IMR-90 (cell line): ENCODE results near the gene DRAP1. TPM values are rescaled to one million over a fixed set of nuclear protein-coding genes. Genes with fewer than 3 reads are reported as not detected.

Experiments used
- ATAC-seq: fragments of 200-7000 bp; cut with Tn5 transposase; 2 replicates; pipeline ENCODE4 v1.9.1; 2020; ENCODE audit warnings: low read depth, mild to moderate bottlenecking, moderate library complexity
- BruUV-seq: library from RNA; stranded (reverse); fragments of 400-500 nt; replicated peaks from 2 replicates; lab custom pipeline; 2021; lab: Mats Ljungman, UMichigan
- CTCF ChIA-PET: fragments of 300-600 bp; formaldehyde crosslinking; extraction: SDS; loops from one replicate; lab custom pipeline; 2021; ENCODE audit warnings: antibody characterized with exemption; lab: Yijun Ruan, JAX
- POLR2A ChIA-PET: fragments of 300-600 bp; sonication (Branson Sonifier 250); formaldehyde crosslinking; loops from one replicate; lab custom pipeline; 2022; ENCODE audit warnings: antibody characterized with exemption; ENCODE audit not compliant: unreplicated experiment; lab: Charles Lee
- DNase-seq: peaks from one replicate; pipeline ENCODE4 v3.0.0; 2013
- H2AFZ ChIP-seq: replicated peaks from 2 replicates; pipeline ENCODE3; 2013; ENCODE audit warnings: low read length, mild to moderate bottlenecking; ENCODE audit not compliant: poor library complexity
- H2AK5ac ChIP-seq: 2 replicates; pipeline ENCODE4 v1.6.1; 2013; ENCODE audit warnings: low read depth, low read length, inconsistent platforms
- H2AK9ac ChIP-seq: replicated peaks from 2 replicates; pipeline ENCODE3; 2013; ENCODE audit warnings: mild to moderate bottlenecking, low read depth, low read length, moderate library complexity; ENCODE audit not compliant: poor library complexity
- H2BK120ac ChIP-seq: 2 replicates; pipeline ENCODE4 v1.6.1; 2013; ENCODE audit warnings: low read depth, low read length, inconsistent platforms
- H2BK15ac ChIP-seq: 3 replicates; pipeline ENCODE4 v1.6.1; 2013; ENCODE audit warnings: low read depth, low read length, inconsistent platforms
- H2BK20ac ChIP-seq: 2 replicates; pipeline ENCODE4 v1.6.1; 2013; ENCODE audit warnings: low read depth, mild to moderate bottlenecking, inconsistent platforms, low read length, moderate library complexity
- H2BK5ac ChIP-seq: 2 replicates; pipeline ENCODE4 v1.6.1; 2013; ENCODE audit warnings: mild to moderate bottlenecking, low read depth, low read length, inconsistent platforms; ENCODE audit not compliant: poor library complexity, severe bottlenecking
- H3K14ac ChIP-seq: replicated peaks from 2 replicates; pipeline ENCODE4 v1.6.1; 2013; ENCODE audit warnings: low read depth, low read length, inconsistent platforms
- H3K18ac ChIP-seq: 2 replicates; pipeline ENCODE4 v1.6.1; 2013; ENCODE audit warnings: low read depth, low read length, control low read depth
- H3K23ac ChIP-seq: 2 replicates; pipeline ENCODE4 v1.6.1; 2013; ENCODE audit warnings: low read depth, low read length, inconsistent platforms
- H3K27ac ChIP-seq: 2 replicates; pipeline ENCODE4 v1.5.1; 2013; ENCODE audit warnings: mild to moderate bottlenecking, control low read depth, low read length; ENCODE audit not compliant: insufficient read depth
- H3K27me3 ChIP-seq: 2 replicates; pipeline ENCODE4 v1.6.1; 2013; ENCODE audit warnings: low read length; ENCODE audit not compliant: control insufficient read depth, insufficient read depth
- H3K36me3 ChIP-seq: 2 replicates; pipeline ENCODE4 v1.6.1; 2013; ENCODE audit warnings: low read length, mixed read lengths; ENCODE audit not compliant: control insufficient read depth, insufficient read depth
- H3K4ac ChIP-seq: 2 replicates; pipeline ENCODE4 v1.6.1; 2013; ENCODE audit warnings: low read depth, low read length, inconsistent platforms
- H3K4me1 ChIP-seq: 2 replicates; pipeline ENCODE4 v1.6.1; 2013; ENCODE audit warnings: low read length, mixed read lengths; ENCODE audit not compliant: control insufficient read depth, insufficient read depth
- H3K4me2 ChIP-seq: 2 replicates; pipeline ENCODE4 v1.6.1; 2013; ENCODE audit warnings: low read depth, mild to moderate bottlenecking, control low read depth, low read length, moderate library complexity
- H3K4me3 ChIP-seq: 2 replicates; pipeline ENCODE4 v1.5.1; 2013; ENCODE audit warnings: low read depth, mild to moderate bottlenecking, control low read depth, low read length, moderate library complexity; ENCODE audit not compliant: insufficient read depth
- H3K56ac ChIP-seq: 2 replicates; pipeline ENCODE4 v1.6.1; 2013; ENCODE audit warnings: low read length, inconsistent platforms; ENCODE audit not compliant: insufficient read depth; ENCODE audit errors: extremely low read depth
- H3K79me1 ChIP-seq, 2 experiments: 2 replicates each; pipeline ENCODE4 v1.6.1; 2013; ENCODE audit warnings: low read length in 2 of 2, inconsistent platforms in 1 of 2, low read depth in 1 of 2
- H3K9ac ChIP-seq: 2 replicates; pipeline ENCODE4 v1.6.1; 2013; ENCODE audit warnings: low read depth, low read length, control low read depth
- H3K9me1 ChIP-seq: 2 replicates; pipeline ENCODE4 v1.6.1; 2013; ENCODE audit warnings: low read length, inconsistent platforms; ENCODE audit not compliant: insufficient read depth
- H3K9me3 ChIP-seq: 2 replicates; pipeline ENCODE4 v1.6.1; 2013; ENCODE audit warnings: low read length; ENCODE audit not compliant: control insufficient read depth, insufficient read depth
- H4K20me1 ChIP-seq: 2 replicates; pipeline ENCODE4 v1.6.1; 2013; ENCODE audit warnings: low read length, inconsistent platforms; ENCODE audit not compliant: insufficient read depth
- H4K5ac ChIP-seq: 2 replicates; pipeline ENCODE4 v1.6.1; 2013; ENCODE audit warnings: mild to moderate bottlenecking, low read depth, low read length, control low read depth
- H4K8ac ChIP-seq, 2 experiments: 2 replicates each; pipeline ENCODE4 v1.6.1; 2013; ENCODE audit warnings: low read depth in 2 of 2, low read length in 2 of 2, control low read depth in 1 of 2, inconsistent platforms in 1 of 2
- H4K91ac ChIP-seq: 2 replicates; pipeline ENCODE4 v1.6.1; 2013; ENCODE audit warnings: low read depth, low read length, inconsistent platforms; ENCODE audit not compliant: insufficient read depth
- CTCF ChIP-seq: conservative IDR thresholded peaks from 2 replicates; pipeline ENCODE4 v1.5.1; 2012; ENCODE audit warnings: mild to moderate bottlenecking, low read depth, low read length, improper control_type of control experiment
- FOS ChIP-seq: fragments of 150-350 bp; IDR thresholded peaks from 2 replicates; pipeline ENCODE4 v1.6.1; 2016; ENCODE audit warnings: low read depth, low read length
- MAZ ChIP-seq: IDR thresholded peaks from 2 replicates; pipeline ENCODE4 v1.6.1; 2012; ENCODE audit warnings: low read depth, mild to moderate bottlenecking, low read length, improper control_type of control experiment, moderate library complexity, borderline replicate concordance
- MXI1 ChIP-seq: IDR thresholded peaks from 2 replicates; pipeline ENCODE4 v1.6.1; 2012; ENCODE audit warnings: low read depth, mild to moderate bottlenecking, low read length, moderate library complexity, borderline replicate concordance
- POLR2A ChIP-seq: IDR thresholded peaks from 2 replicates; pipeline ENCODE4 v1.6.1; 2012; ENCODE audit warnings: mild to moderate bottlenecking, low read depth, low read length
- RAD21 ChIP-seq: IDR thresholded peaks from 2 replicates; pipeline ENCODE4 v1.6.1; 2012; ENCODE audit warnings: low read length, improper control_type of control experiment
- WGBS, 2 experiments: methylation state at CpG; one replicate each; pipeline versions ENCODE4 v1.1.5 to v1.1.7; 2013; ENCODE audit warnings: missing lambda C conversion rate in 2 of 2; ENCODE audit not compliant: insufficient read length in 1 of 2; ENCODE audit errors: extremely low coverage in 2 of 2; 5-methylcytosine and 5-hydroxymethylcytosine counted together
- dilution Hi-C: fragments of 300-500 bp; cut with HindIII; formaldehyde crosslinking; loops from one replicate; pipeline ENCODE4 v1.14.3; 2018; ENCODE audit warnings: low sequenced_read_pairs; ENCODE audit not compliant: unreplicated experiment
- in situ Hi-C: fragments of 300-500 bp; cut with MboI; formaldehyde crosslinking; loops from 3 replicates; pipeline ENCODE4 v1.14.3; 2019; ENCODE audit warnings: low sequenced_read_pairs, inconsistent platforms, mixed read lengths
- intact Hi-C: fragments of 100-400 bp; cut with micrococcal nuclease; formaldehyde crosslinking; loops from 2 replicates; pipeline ENCODE4 v1.10.0; 2022
- polyA plus RNA-seq, 3 experiments: library from polyadenylated mRNA; depleted of rRNA; stranded (reverse); fragments of >200 nt; gene quantifications; 2 replicates each; pipeline ENCODE4 v1.2.3, GENCODE V29; 2012; ENCODE audit warnings: low replicate concordance in 1 of 3
- total RNA-seq: library from RNA; depleted of rRNA; stranded (reverse); fragments of >200 nt; gene quantifications from 2 replicates; pipeline ENCODE4 v1.2.3, GENCODE V29; 2012
- TF ChIP-seq, protein P1 (sequence below): fragments of 150-350 bp; IDR thresholded peaks from 2 replicates; pipeline ENCODE4 v1.6.1; 2017; ENCODE audit warnings: mild to moderate bottlenecking, antibody characterized with exemption, low read length, low read depth

Gene DRAP1
- total and polyA plus RNA-seq, 2 of the 4 experiments (the other 2 are of a cell fraction), result 237 to 344 TPM

DNA sequence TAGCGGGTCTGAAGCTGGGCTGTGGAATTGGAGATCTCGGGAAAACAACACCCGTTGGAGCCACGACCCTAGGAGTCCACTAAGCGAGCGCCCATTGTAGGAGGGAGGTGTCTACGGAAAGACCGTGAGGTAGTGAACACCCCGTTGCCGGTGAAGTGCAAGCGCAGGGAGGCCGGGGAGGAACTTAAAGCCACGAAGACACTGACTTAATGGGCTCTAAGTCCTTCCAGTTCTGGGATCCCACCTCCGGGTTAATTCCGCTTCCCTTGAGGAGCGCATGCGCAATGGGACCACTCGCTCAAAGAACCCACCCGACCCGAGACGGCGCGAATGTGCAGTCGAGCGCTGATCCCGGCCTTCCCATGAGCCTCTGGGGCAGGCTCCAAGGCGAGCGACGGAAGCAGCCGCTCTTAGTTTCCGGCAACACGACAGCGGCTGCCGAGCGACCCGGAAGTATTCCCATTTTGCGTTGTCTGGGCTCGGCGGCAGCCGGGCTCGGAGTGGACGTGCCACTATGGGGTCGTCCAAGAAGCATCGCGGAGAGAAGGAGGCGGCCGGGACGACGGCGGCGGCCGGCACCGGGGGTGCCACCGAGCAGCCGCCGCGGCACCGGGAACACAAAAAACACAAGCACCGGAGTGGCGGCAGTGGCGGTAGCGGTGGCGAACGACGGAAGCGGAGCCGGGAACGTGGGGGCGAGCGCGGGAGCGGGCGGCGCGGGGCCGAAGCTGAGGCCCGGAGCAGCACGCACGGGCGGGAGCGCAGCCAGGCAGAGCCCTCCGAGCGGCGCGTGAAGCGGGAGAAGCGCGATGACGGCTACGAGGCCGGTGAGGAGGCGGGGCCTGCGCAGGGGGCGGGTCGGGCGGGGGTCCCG is 42.3 kb downstream of the DRAP1 start, which contains the start of gene SART1:
Gene SART1, plus strand, starts transcription at position 468 of the 874 bp plus-strand sequence. Its CDS starts 47 bp downstream, at position 515.
- POLR2A ChIA-PET, result interaction anchor here (0.8 kb wide), 1 partner anchor 70 kb away, joined by 3 read pairs; no protein-coding TSS in a partner anchor

More for the DNA sequence above, 42.3 kb downstream of the DRAP1 start, which contains the start of gene SART1:
- dilution Hi-C loops (no loop called here), intact Hi-C loops (loop anchor here (2.0 to 5.0 kb wide), 2 partner anchors 44 to 73 kb away; partner anchors contain the start of genes C11orf68, DRAP1 and FIBP), in situ Hi-C loops (loop anchor here (5.0 kb wide), 1 partner anchor 69 kb away; the partner anchor contains the start of gene CCDC85B)
- Histone ChIP-seq H3K27me3 (no peaks in the 10 kb centered on the region), H4K20me1 (peaks cover 7% of the 10 kb centered on the region), H3K14ac (peak within 1 kb of the TSS; percentile 98), H3K4me2 (peak within 1 kb of the TSS; percentile 98), H3K18ac (peak within 1 kb of the TSS; percentile 62), H3K4me3 (peak within 1 kb of the TSS; percentile 59), H4K91ac (peak within 1 kb of the TSS; percentile 98), H3K23ac (peak within 1 kb of the TSS; percentile 99), H2BK20ac (no peak within 1 kb of the TSS), H2BK5ac (peak within 1 kb of the TSS; percentile 84), H2AK9ac (peak within 1 kb of the TSS; percentile 97), H2BK15ac (peak within 1 kb of the TSS; percentile 42; the same call in 2 of the 3 replicates), H3K9me1 (peaks cover 5% of the 10 kb centered on the region; the same call in 1 of the 2 replicates), H3K4me1 (peaks cover 8% of the 10 kb centered on the region), H2AFZ (peak within 1 kb of the TSS; percentile 95), H3K36me3 (peaks cover 24% of the 10 kb centered on the region), H3K27ac (peak within 1 kb of the TSS; percentile 98), H3K9me3 (no peaks in the 10 kb centered on the region), H3K56ac (peak within 1 kb of the TSS; percentile 96), H4K5ac (peak within 1 kb of the TSS; percentile 96), H3K79me1 (peaks cover 16 to 47% of the 10 kb centered on the region in 2 experiments), H3K9ac (peak within 1 kb of the TSS; percentile 98), H4K8ac (peak within 1 kb of the TSS; percentile 100), H3K4ac (peak within 1 kb of the TSS; percentile 95), H2BK120ac (peak within 1 kb of the TSS; percentile 49; the same call in 1 of the 2 replicates), H2AK5ac (peak within 1 kb of the TSS; percentile 96)
- no TSS peak for BruUV-seq
- ATAC-seq, result peak; percentile 96
- 2% methylated on average over 75 of the region's 97 CpGs; no CpG with 5 or more reads in 1 of the 2 experiments for WGBS, 2 experiments
- peak; percentile 97 for DNase-seq
- TF ChIP-seq MAZ (peak; percentile 56; the same call in 1 of the 2 replicates), CTCF (no peak), MXI1 (peak; percentile 47; the same call in 1 of the 2 replicates), RAD21 (peak; percentile 11), FOS (no peak), POLR2A (peak; percentile 89)
- TF ChIP-seq, protein P1, sequence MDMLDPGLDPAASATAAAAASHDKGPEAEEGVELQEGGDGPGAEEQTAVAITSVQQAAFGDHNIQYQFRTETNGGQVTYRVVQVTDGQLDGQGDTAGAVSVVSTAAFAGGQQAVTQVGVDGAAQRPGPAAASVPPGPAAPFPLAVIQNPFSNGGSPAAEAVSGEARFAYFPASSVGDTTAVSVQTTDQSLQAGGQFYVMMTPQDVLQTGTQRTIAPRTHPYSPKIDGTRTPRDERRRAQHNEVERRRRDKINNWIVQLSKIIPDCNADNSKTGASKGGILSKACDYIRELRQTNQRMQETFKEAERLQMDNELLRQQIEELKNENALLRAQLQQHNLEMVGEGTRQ, result peak; percentile 12
- CTCF ChIA-PET, result interaction anchor here (1.0 kb wide), 1 partner anchor 15 kb away, joined by 3 read pairs; no protein-coding TSS in a partner anchor
